LNCAP (cell line): Measurements from ENCODE around the gene CSNK1G3.

ENCODE experiments used
- CTCF ChIP-seq: fragments of 450-650 bp; IDR thresholded peaks from 2 replicates; pipeline ENCODE4 v1.5.1; 2017; ENCODE audit warnings: mild to moderate bottlenecking

CSNK1G3 gene

GRCh38 chr5:123511648-123512605, at the start of gene CSNK1G3:
Gene CSNK1G3 (plus strand): TSS chr5:123512177. CDS start chr5:123545664, 33,487 bp downstream.
- TF ChIP-seq CTCF: no peak; the same call in 1 of the 2 replicates

- TF ChIP-seq CTCF: no peak
Measured at GRCh38 chr5:123471385-123471784, 40.6 kb upstream of the CSNK1G3 start.

- TF ChIP-seq CTCF: no peak
Measured at GRCh38 chr5:123472150-123472924, 39.6 kb upstream of the CSNK1G3 start.

GRCh38 chr5:123474228-123474627, 37.7 kb upstream of the CSNK1G3 start:
- TF ChIP-seq CTCF: no peak

GRCh38 chr5:123476731-123477130, 35.2 kb upstream of the CSNK1G3 start:
- no peak for TF ChIP-seq CTCF

GRCh38 chr5:123478546-123478945, 33.4 kb upstream of the CSNK1G3 start:
- no peak for TF ChIP-seq CTCF

GRCh38 chr5:123482258-123482657, 29.7 kb upstream of the CSNK1G3 start:
- TF ChIP-seq CTCF: no peak
